Neural progenitor cell (in vitro differentiated cells): ENCODE measurements around the gene TMEM202.

Experiments
- CTCF ChIP-seq: fragments of 200-600 bp; sonication (generic); IDR thresholded peaks from 2 replicates; pipeline ENCODE4 v1.5.1; 2017; ENCODE audit warnings: antibody characterized with exemption, mild to moderate bottlenecking
- EZH2 ChIP-seq: fragments of 200-600 bp; sonication (generic); IDR thresholded peaks from 2 replicates; pipeline ENCODE4 v1.6.1; 2017; ENCODE audit warnings: antibody characterized with exemption, mild to moderate bottlenecking, moderate library complexity

- TF ChIP-seq CTCF (no peak), EZH2 (no peak)
Observed at GRCh38 chr15:72437650-72438316, 39.7 kb downstream of the TMEM202 start.
